GM23338 (cell line): Measurements from ENCODE around the gene AP1M1. TPM values are rescaled to one million over a fixed set of nuclear protein-coding genes. Genes with fewer than 3 reads are reported as not detected.

ENCODE experiments used
- ATAC-seq: fragments of 200-7000 bp; cut with Tn5 transposase; 3 replicates; pipeline ENCODE4 v1.9.1; 2020
- DNase-seq: peaks from one replicate; pipeline ENCODE4 v3.0.0-alpha.2; 2015; ENCODE audit warnings: low spot score
- H2AFZ ChIP-seq: fragments of 200-600 bp; sonication (generic); 2 replicates; pipeline ENCODE4 v1.8.0; 2016; ENCODE audit warnings: antibody characterized with exemption, mild to moderate bottlenecking, moderate library complexity
- H3F3A ChIP-seq: fragments of 200-600 bp; sonication (generic); replicated peaks from 2 replicates; pipeline ENCODE4 v1.8.0; 2017; ENCODE audit warnings: antibody characterized with exemption, mixed run types, low read depth
- H3K27ac ChIP-seq: fragments of 200-600 bp; sonication (generic); 2 replicates; pipeline ENCODE4 v1.6.1; 2016; ENCODE audit warnings: low read depth
- H3K27me3 ChIP-seq: fragments of 200-600 bp; sonication (generic); 2 replicates; pipeline ENCODE4 v1.8.0; 2016; ENCODE audit warnings: mild to moderate bottlenecking, mixed run types, moderate library complexity; ENCODE audit not compliant: insufficient read depth
- H3K36me3 ChIP-seq: fragments of 200-600 bp; sonication (generic); 2 replicates; pipeline ENCODE4 v1.8.0; 2016; ENCODE audit warnings: mild to moderate bottlenecking; ENCODE audit not compliant: insufficient read depth
- H3K4me1 ChIP-seq: fragments of 200-600 bp; sonication (generic); 2 replicates; pipeline ENCODE4 v1.8.0; 2016; ENCODE audit warnings: mild to moderate bottlenecking, moderate library complexity; ENCODE audit not compliant: insufficient read depth
- H3K4me2 ChIP-seq: fragments of 200-600 bp; sonication (generic); 2 replicates; pipeline ENCODE4 v1.7.1; 2017; ENCODE audit warnings: mixed run types
- H3K4me3 ChIP-seq: fragments of 200-600 bp; sonication (generic); 2 replicates; pipeline ENCODE4 v1.6.1; 2016; ENCODE audit warnings: mixed run types
- H3K79me2 ChIP-seq: fragments of 200-600 bp; sonication (generic); replicated peaks from 2 replicates; pipeline ENCODE4 v1.8.0; 2017; ENCODE audit warnings: mild to moderate bottlenecking; ENCODE audit not compliant: insufficient read depth
- H3K9me2 ChIP-seq: fragments of 200-600 bp; sonication (generic); 2 replicates; pipeline ENCODE4 v1.8.0; 2017; ENCODE audit not compliant: insufficient read depth
- H4K20me1 ChIP-seq: fragments of 200-600 bp; sonication (generic); replicated peaks from 2 replicates; pipeline ENCODE4 v1.8.0; 2017; ENCODE audit warnings: mild to moderate bottlenecking; ENCODE audit not compliant: insufficient read depth
- H3K27ac Mint-ChIP-seq: 2 replicates; pipeline ENCODE4 v1.8.0; 2020; ENCODE audit warnings: inconsistent platforms, mild to moderate bottlenecking, moderate library complexity, mixed read lengths
- H3K27me3 Mint-ChIP-seq: 3 replicates; pipeline ENCODE4 v1.8.0; 2022; ENCODE audit warnings: low read depth, mild to moderate bottlenecking, moderate library complexity, mixed read lengths, inconsistent platforms; ENCODE audit not compliant: insufficient read depth, poor library complexity
- H3K36me3 Mint-ChIP-seq: 3 replicates; pipeline ENCODE4 v1.8.0; 2021; ENCODE audit warnings: low read depth, mild to moderate bottlenecking, inconsistent platforms, moderate library complexity, mixed read lengths
- H3K4me1 Mint-ChIP-seq: 3 replicates; pipeline ENCODE4 v1.8.0; 2020; ENCODE audit warnings: mild to moderate bottlenecking, inconsistent platforms, mixed read lengths
- H3K4me3 Mint-ChIP-seq: 3 replicates; pipeline ENCODE4 v1.8.0; 2021; ENCODE audit warnings: moderate library complexity, mild to moderate bottlenecking, inconsistent platforms, mixed read lengths
- H3K9me3 Mint-ChIP-seq: 3 replicates; pipeline ENCODE4 v1.8.0; 2020; ENCODE audit warnings: moderate library complexity, mild to moderate bottlenecking, inconsistent platforms, mixed read lengths
- CREB1 ChIP-seq: fragments of 250-450 bp; sonication (Bioruptor Pico); IDR thresholded peaks from 2 replicates; pipeline ENCODE4 v1.5.0; 2020; ENCODE audit warnings: low read depth, mild to moderate bottlenecking, moderate library complexity
- CTCF ChIP-seq, 2 experiments: fragments of 200-600 bp in 1 of 2; sonication (generic) in 1 of 2; conservative IDR thresholded peaks; 2 replicates each; pipeline versions ENCODE4 v1.5.1 to v1.6.1; 2016 to 2017; ENCODE audit warnings: antibody characterized with exemption in 2 of 2, low read depth in 2 of 2, mild to moderate bottlenecking in 2 of 2, moderate library complexity in 1 of 2
- EZH2 ChIP-seq: fragments of 200-600 bp; sonication (generic); IDR thresholded peaks from one replicate; pipeline ENCODE4 v1.8.0; 2017; ENCODE audit warnings: antibody characterized with exemption, mild to moderate bottlenecking, low read depth; ENCODE audit not compliant: unreplicated experiment
- EZH2phosphoT487 ChIP-seq: fragments of 200-600 bp; sonication (generic); IDR thresholded peaks from one replicate; pipeline ENCODE4 v1.8.1; 2018; ENCODE audit warnings: antibody characterized with exemption; ENCODE audit not compliant: unreplicated experiment
- NANOG ChIP-seq: IDR thresholded peaks from 2 replicates; pipeline ENCODE4 v1.6.1; 2016; ENCODE audit warnings: antibody characterized with exemption, borderline replicate concordance
- POLR2AphosphoS5 ChIP-seq: IDR thresholded peaks from 2 replicates; pipeline ENCODE4 v1.6.1; 2016; ENCODE audit warnings: antibody characterized with exemption, low read depth
- REST ChIP-seq: IDR thresholded peaks from one replicate; pipeline ENCODE4 v1.6.1; 2018; ENCODE audit warnings: antibody characterized with exemption; ENCODE audit not compliant: unreplicated experiment
- STAT1 ChIP-seq: IDR thresholded peaks from one replicate; pipeline ENCODE4 v1.6.1; 2016; ENCODE audit warnings: antibody characterized with exemption; ENCODE audit not compliant: unreplicated experiment
- ZNF114 ChIP-seq: fragments of 250-450 bp; sonication (Bioruptor Pico); IDR thresholded peaks from 2 replicates; pipeline ENCODE4 v1.5.0; 2020; ENCODE audit warnings: mild to moderate bottlenecking, moderate library complexity
- polyA plus RNA-seq: library from polyadenylated mRNA; unstranded; fragments of >200 nt; fragmentation: Nextera tagmentation; extraction: Ambion mirVana; gene quantifications from 2 replicates; pipeline ENCODE4 v1.2.1, GENCODE V29; 2016
- total RNA-seq: library from RNA; depleted of rRNA; stranded (reverse); fragments of >200 nt; shearing (Covaris generic); gene quantifications from 2 replicates; pipeline ENCODE4 v1.2.3, GENCODE V29; 2014

AP1M1 gene
- total and polyA plus RNA-seq, 2 experiments from 2014 or later: 22.0 to 32.0 TPM

- Mint-ChIP-seq H3K36me3 (peaks cover 3% of the 10 kb centered on the region; the same call in 2 of the 3 replicates), H3K27me3 (peaks cover 4% of the 10 kb centered on the region), H3K27ac (no peak overlapping the region), H3K9me3 (no peaks in the 10 kb centered on the region), H3K4me1 (no peaks in the 10 kb centered on the region), H3K4me3 (no peak overlapping the region)
- Histone ChIP-seq H2AFZ (no peak overlapping the region), H3K4me1 (no peaks in the 10 kb centered on the region), H3F3A (no peaks in the 10 kb centered on the region), H3K79me2 (no peaks in the 10 kb centered on the region), H3K27me3 (no peaks in the 10 kb centered on the region), H3K4me2 (no peak overlapping the region), H3K4me3 (no peak overlapping the region), H4K20me1 (no peaks in the 10 kb centered on the region; the same call in 1 of the 2 replicates), H3K36me3 (no peaks in the 10 kb centered on the region), H3K9me2 (no peaks in the 10 kb centered on the region), H3K27ac (no peak overlapping the region)
- TF ChIP-seq EZH2: no peak
- no peak for TF ChIP-seq ZNF114 (CRISPR knock-in tag)
- no peak for TF ChIP-seq EZH2phosphoT487
- no peak for TF ChIP-seq STAT1
- no peak for TF ChIP-seq REST
- no peak for TF ChIP-seq NANOG
- TF ChIP-seq CTCF (conservative IDR thresholded peaks at IDR 0.05; ENCODE audit: low read depth in 2 of 2): no peak
- TF ChIP-seq POLR2AphosphoS5: no peak
- TF ChIP-seq CREB1 (CRISPR knock-in tag): no peak
- DNase-seq (no peak), ATAC-seq (no peak)
Observed at GRCh38 chr19:16205205-16206045, 7.7 kb downstream of the AP1M1 start.
